HG03108 (cell line): Measurements from ENCODE around the gene RAI1.
A peak's percentile ranks its signal among the peaks of the same experiment; 100 is the strongest.

Experiments used
- ATAC-seq: cut with Tn5 transposase; IDR thresholded peaks from one replicate; pipeline ENCODE4 v1.9.1; 2021; ENCODE audit warnings: moderate library complexity; ENCODE audit not compliant: unreplicated experiment

RAI1 gene

DNA sequence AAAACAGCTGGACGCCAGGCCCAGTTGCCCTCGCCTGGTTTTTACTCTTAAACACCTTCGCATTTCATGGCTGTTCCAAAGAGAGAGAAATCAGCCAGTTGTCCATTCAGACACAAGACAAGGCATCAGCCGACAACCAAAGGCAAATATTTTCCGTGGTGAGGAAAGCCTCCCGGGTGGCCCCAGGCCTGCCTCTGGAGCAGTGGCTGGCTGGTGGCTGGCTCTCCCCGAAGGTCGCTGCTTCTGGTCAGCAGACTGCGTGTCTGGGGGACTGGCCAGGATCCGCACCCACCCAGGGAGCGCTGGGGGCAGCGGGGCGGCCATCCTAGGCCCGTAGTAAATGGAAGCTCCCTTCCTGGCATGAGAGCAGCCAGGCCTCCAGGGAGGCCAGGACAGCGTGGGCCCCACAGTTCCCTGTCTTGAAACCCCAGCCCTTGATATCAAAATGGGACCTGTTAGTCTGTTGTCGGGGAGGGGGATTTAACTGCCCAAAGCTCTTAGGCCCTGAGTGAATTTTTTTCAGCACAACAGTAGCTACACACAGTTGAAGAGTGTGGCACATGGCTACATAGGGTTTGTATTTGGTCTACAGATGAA is 97.9 kb downstream of the RAI1 start:
- ATAC-seq, result no peak

DNA sequence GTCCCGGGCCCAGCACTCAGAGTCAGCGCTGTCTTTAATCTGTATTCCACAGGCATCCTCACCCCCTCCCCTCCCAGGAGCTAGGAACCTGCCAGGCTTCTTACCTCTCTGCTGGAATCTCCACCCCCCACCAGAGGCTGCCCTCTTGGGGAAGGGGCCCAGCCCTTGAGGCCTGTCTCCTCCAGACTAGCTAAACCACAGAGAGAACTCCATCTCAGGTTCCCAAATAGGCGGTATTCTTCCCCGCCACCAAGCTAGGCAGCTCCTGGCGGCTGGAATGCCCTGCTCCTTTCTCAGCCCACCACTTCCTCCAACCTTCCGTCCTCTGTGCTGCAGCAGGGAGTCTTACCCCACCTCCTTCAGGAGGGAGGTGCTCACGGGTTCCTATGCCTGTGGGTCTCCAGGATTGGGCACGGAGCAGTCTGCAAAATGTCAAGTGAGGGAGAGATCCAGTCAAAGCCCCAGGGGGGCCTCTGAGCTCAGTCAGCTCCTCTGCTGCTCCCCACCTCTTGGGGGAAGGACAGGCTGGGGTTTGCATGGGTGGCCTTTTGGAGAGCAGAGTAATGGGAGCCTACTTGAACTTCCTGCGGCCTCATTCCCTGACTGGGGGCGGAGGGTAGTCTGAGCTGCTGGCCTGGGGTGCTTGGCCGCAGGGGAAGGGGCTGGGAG is 99.8 kb downstream of the RAI1 start:
- no peak for ATAC-seq

DNA sequence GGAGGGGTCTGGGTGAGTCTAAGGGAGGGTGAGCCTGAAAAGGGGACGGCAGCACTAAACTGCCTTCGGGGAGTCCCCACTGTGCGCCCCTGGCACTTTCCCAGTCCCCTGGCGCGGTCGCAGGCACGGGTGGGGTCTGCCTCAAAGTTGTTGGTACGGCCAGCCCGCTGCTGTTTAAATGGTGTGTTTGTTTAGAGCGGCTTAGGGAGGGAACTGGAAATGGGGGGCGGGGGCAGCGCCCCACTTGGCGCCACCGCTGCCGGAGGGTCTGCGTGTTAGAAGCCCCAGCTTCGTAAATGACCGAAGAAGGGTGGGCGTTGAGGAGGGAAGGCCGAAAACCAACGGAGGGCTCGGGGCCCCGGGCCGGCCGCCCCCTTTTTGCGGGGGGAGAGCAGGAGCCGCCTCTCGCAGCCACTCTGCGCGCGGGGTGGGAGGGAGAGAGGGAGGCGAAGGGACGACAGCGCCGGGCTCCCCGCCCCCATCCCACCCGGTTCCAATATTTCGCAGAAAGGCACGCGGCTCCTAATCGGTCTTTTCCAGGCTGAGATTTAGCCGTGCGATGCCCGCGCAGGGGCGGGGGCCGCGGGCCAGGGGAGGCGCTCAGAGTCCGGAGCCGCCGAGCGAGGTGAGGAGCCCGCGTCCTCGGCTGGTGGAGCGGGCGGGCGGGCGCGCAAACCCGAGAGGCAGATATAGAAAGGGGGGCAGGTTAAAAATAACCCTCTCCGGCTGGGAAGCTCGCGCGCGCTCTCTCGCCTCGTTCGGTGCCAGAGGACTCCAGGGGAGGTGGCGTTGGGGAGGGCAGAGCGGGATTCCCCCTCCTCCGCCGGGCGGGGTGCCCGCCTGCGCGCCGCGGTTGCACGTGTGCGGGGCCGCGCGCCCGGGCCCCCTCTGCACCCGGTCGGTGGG is 100.6 kb downstream of the RAI1 start:
- no peak for ATAC-seq

DNA sequence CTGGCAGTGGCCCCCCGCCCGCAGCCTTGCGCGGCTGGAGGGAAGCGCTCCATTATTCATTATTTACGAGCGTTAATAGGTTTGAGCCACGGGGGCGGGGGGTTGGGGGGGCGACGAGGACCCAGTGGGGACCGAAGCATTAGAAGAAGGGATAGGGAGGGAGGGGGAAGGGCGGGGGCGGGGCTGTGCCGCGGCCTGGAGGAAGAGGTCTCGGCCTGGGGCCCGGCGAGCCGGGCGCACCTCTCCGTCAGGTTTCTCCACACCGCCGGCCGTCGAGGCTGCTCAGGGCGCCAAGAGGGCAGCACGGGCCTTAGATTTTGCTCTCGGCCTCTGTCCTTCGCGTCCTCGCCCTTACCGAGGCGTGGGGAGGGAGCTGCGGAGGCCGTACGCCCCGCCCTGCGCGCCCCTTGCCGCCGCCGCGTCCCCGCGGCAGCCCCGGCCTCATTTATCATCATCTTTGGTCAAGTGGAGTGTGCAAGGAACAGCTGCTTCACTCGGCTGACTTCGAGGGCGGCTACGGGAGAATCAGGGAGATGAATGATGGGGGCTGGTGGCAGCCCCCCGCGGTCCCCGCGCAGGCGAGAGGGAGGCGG is 101.4 kb downstream of the RAI1 start:
- ATAC-seq, result peak; percentile 8

DNA sequence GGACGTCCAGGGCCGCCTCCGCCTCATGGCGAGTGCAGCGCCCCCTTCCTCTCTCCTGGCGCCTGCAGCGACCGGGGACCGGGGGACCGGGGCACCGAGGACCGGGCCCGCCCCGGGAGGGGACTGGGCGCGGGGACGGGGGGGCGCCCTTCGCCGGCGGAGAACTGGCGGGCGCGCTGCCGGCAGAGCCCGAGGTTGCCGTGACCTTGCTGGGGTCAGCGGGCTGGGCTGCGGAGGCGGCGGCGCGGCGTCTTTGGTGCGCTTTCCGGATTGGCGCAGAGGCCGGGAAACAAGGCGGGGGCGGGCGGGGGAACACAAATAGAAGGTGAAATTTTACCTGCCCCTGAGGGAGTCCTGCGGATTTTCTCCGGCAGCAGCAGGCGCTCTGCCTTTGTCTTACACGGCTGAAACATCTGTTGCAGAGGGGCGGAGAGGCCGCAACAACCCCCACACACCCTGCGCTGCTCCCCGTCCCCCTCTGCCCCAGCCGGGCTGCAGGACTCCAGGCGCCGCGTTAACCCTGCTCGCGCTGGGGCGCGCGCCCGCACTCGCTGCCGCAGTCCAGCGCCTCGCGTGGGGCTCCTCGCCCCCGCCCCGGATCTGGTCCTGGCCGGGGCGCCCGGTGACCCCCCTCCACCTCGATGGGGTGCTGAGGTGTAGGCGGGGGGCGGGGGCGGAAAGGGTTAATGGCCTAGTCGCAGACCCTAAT is 102.0 kb downstream of the RAI1 start:
- peak; percentile 50 for ATAC-seq

DNA sequence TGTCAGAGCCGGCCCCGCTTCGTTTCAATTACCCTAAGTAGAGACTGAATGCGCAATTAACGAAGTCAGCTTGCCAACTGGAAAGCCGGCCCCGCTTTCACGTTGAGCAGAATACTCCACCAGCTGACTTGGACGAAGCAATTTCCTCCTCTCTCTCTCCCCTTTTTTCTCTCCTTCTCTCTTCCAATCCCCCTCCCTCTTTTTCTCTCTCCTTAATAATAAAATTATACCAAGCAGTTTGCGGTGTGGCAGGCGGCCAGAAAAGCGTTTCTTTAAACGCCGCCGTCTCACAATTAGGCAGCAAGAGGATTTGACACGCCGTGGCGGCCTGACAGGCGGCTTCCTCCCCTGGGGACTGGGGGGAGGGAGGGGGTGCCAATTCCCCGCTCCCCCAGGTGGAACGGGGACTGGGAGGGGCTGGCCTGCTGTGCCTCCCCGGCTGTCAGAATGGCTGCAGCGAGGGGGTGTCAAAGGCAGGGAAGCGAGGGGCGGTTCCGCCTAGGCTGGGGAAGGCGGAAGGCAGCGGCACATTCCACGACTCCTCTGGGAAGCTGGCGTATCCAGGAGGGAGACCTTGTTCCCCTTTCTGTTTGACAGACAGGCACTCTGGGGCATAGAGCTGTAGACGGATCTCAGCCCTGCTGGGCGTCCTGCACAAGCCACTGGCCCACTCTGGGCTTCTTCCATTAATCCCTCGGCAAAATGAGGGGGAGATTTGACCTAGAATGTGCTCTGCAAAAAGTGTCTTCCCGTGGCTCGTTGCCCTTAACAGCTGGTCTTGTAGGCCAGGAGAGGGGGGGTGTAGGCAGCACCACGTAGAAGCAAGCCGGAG is 102.8 kb downstream of the RAI1 start:
- ATAC-seq, result no peak

DNA sequence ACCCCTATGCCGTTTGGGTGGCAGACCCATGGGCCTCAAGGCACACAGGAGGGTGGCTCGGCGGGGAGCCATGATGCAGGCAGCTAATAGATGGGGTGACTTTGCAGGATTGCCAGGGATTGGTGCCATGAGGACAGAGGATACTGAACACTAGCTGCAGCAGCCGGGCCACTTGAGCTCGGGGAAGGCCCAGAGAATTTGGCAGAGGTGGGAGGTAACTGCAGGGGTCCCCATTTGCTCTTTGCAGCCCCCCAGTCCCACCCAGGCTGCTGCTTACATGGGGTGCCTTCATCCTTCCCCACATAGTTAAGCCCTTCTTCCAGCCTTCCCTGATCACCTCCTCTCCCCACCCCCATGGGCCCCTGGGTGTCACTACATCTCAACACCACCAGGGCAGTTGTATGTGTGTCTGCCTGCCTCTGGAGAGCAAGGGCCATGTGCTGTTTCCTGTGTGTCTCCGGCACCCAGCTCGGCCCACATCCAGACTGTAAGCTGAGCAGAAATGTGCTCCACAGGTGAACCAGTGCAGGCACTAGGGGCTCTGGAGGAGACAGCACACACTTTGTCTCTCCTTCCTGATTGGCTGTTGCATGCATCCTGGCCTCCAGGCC is 103.5 kb downstream of the RAI1 start:
- ATAC-seq, result no peak

DNA sequence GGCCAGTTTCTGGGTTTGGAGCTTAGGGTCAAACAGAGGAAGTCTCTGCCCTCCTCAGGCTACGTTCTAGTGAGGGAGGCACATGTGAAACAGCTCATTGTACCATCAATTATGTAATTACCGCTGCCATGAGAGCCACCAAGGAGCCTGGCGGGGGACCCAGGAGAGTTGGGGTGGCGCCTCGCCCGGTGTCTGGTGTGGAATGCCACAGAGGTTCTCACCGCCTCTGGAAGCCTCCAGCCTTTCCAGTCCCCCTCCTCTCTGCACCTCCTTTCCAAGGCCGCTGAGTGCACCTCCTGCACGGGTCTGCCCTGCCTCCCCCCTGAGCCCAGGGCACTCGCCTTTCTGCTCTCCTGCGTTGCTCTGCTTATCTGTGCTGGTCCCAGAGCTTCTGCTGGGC is 104.1 kb downstream of the RAI1 start:
- no peak for ATAC-seq

DNA sequence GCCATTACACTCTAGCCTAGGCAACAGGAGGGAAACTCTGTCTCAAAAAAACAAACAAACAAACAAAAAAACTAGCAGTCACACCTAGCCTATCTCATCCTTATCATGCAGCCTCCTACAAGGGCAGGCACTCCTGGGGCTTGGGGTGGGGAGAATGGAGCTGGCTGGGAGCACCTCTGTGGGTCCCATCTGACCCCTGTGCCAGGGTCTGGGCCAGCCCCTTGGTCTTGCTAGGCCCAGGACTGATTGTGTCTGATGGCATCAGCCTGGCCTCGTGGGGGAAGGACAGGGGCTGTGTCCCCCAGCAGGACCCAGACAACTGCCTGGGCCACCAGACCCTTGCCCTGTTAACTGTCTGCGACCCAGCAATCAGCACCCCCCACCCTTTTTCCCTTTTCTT is 105.7 kb downstream of the RAI1 start:
- ATAC-seq, result no peak

DNA sequence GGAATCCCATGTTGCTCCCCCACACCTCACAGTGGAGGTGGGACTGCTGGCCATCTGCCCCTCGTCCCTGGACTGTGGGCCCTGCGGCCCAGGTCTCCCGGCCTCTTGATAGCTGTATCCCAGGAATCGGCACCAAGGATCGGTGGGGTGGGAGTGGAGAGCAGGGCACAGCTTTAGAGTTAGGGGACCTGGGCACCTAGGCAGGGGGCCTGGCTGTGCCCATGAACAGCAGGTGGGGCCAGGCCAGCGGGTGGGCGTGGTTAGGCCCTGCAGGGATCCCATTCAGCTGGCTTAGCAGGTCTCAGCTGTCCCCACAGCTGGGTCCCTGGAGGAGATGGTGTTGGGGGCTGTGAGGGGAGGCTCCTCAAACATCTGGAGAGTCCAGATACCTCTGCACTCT is 106.3 kb downstream of the RAI1 start:
- no peak for ATAC-seq

DNA sequence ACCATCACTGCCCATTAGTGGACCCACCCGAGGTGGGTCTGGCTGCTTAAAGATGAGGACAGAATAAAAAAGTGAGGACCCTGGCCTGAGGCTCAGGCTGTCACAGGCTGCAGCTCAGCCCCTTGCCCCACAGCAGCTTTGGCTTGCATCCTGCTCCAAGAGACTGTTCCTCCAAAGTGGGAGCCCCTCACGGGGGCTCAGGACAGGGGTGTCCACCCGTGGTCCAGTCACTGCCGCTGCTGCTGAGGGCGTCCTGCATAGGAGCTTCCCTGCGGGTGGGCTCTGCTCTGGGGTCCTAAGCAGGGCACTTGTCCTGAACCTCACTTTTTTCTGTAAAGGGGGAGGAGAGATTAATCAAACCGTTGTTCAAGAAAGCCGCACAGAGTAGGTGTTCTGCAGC is 107.7 kb downstream of the RAI1 start:
- no peak for ATAC-seq

DNA sequence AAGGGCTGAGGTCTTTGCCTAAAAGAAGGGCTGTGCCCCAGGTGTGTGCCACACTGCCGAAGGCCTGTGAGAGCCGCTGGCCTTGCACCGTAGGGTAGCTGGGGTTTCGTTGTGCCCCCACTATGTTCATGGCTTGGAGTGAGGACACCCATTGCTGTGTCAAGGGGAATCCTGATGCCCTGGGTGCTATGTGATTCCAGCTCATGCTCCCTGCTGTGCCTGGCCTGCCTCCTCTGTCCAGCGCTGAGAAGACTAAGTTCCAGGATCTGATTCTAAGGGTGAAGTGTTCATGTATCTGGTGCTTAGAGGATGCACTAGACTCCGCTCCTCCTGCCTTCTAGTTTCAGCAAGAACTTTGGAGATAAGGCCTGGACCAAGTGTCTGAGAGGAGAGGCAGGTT is 108.2 kb downstream of the RAI1 start:
- ATAC-seq, result no peak

DNA sequence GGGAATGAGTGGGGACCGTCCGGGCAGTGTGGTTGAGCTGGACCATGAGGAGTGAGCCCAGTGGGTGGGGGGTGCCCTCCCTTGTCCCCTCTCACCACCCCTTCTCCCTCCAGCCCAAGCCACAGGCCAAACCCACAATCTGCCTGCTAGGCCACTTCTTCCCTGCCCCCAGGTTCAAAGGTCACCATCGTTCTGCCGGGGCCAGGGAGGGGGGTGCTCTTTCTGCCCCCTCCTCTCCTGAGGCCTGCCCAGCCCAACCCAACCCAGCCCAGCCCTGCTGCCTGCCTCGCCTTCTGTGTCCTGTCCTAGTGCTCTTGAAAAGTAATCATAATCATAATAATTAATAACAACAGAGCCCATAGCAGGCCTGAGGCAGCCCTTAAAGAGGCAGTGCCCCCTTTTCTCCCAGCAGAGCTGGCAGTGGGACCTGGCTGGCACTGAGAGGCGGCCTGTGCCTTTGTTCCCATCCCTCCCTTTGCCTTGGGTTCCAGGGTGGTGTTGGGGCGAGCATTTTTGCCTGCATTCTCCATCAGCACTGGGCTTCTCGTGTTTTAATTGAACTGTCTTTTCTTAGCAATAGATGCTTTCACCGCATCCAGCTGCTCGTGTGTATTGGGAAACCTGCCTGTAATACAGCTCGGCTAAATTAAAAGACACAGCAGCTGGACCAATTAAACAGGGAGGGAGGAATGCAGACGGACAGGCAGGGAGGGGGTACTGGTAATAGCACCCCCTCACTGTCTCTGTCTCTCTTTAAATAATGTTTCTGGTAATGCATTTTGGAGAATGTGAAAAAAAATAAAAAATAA is 108.8 kb downstream of the RAI1 start:
- no peak for ATAC-seq

DNA sequence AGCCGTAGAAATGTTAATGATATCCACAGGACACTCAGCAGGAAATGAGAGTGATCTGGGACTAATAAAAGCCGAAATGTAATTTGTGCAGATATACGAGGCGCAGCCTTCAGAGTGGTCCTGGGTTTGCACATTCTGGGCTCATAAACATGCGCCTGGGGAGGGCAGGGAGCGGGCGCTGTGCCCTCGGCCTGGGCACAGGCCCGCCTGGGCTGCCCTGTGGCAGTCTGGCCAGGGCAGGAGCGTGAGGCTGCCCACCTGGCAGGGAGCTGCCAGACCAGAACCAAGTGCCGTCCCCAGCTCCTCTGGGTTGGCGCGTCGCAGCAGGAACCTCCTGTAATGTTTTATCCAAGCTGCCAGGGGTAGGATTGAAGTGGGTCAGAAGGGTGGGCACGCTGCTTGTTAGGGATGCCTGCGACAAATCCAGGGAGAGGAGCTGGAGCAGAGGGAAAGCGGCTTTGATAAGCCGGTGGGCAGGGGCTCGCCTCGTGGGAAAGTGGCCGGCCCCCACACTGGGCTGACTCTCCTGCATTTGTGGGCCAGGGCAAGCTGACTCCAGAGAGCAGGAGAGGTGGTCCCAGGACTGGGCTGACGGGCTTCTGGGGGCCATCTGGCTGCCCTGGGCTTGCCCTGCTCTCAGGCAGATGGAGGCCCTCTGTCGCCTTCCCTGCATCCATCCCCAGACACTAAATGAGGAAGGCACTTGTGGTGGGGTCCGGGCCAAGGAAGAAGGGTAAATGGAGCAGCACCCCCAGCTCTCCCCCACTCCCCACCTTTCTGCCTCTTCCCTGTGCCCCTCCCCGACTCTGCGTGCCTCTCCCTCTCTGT is 109.6 kb downstream of the RAI1 start:
- ATAC-seq, result no peak

DNA sequence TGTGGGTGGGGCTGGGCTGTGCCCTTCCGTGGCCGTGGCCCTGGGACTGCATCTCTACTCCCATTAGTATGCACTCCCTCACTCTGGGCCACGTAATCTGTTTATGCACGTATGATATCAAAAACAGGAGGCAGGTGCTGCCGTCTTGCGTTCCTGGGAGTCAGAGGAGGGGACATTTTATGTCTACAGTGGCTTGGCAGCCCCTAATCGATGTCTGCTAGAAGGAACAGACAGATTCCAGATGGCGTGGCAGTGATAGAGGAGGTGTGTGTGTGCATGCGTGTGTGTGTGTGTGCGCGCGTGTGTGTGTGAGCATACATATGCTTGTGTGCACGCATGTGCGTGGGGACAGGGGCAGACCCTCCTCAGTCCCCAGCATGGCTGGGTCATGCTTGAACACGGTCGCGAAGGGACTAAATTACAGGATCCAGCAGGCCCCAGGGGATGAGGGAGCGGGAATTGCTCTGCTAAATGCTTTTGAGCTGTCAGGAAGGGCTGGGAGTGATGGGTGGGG is 110.8 kb downstream of the RAI1 start:
- no peak for ATAC-seq

DNA sequence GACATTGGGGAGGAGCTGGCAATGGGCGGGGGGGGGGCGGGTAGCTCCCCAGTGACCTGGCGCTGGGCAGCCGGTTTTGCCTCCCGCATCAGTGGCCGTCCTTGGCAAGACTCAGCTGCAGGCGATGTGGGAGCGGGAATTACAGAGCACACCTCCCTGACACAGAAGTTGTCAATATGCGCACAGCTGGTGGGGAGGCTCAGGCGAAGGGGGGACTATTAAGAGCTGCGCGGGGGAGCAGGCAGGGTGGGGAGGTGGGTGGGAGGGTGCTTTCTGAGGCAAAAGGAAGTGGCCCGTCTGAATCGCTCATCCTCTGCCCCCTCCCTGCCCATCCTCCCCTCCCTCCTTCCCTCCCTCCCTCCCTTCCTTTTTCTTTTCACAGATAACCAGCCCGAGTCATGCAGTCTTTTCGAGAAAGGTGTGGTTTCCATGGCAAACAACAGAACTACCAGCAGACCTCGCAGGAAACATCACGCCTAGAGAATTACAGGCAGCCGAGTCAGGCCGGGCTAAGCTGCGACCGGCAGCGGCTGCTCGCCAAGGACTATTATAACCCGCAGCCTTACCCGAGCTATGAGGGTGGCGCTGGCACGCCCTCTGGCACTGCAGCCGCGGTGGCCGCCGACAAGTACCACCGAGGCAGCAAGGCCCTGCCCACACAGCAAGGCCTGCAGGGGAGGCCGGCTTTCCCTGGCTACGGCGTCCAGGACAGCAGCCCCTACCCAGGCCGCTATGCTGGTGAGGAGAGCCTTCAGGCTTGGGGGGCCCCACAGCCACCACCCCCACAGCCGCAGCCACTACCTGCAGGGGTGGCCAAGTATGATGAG is 111.5 kb downstream of the RAI1 start:
- ATAC-seq, result no peak
